Measurements from ENCODE around the gene RNF10.
"Not testable (repeated sequence)": the region's sequence is repeated elsewhere in the genome, so short reads cannot be mapped to it uniquely, and the experiment has no call there.

Gene RNF10

DNA sequence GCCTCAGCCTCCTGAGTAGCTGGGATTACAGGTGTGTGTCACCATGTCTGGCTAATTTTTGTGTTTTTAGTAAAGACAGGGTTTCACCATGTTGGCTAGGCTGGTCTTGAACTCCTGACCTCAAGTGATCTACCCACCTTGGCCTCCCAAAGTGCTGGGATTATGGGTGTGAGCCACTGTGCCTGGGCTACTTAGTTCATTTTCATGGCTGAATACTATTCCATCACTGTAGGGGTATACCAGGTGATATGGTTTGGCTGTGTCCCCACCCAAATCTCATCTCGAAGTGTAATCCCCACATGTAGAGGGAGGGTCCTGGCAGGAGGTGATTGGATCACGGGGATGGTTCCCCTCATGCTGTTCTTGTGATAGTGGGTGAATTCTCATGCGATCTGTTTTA, 83.0 kb downstream of the RNF10 start:
- not testable (repeated sequence) for DNase-seq (ENCODE audit: low spot score)

DNA sequence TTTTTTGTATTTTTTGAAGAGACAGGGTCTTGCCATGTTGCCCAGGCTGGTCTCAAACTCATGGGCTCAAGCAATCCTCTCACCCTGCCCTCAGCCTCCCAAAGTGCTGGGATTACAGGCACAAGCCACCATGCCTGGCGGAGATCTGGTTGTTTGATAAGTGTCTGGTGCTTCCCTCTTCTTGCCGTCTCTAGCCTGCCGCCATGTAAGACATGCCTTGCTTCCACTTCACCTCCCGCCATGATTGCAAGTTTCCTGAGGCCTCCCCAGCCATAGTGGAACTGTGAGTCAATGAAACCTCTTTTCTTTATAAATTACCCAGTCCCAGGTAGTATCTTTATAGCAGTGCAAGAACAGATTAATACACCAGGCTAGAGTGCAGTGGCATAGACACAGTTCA, 83.6 kb downstream of the RNF10 start:
- DNase-seq (ENCODE audit: low spot score) = not testable (repeated sequence)

DNA sequence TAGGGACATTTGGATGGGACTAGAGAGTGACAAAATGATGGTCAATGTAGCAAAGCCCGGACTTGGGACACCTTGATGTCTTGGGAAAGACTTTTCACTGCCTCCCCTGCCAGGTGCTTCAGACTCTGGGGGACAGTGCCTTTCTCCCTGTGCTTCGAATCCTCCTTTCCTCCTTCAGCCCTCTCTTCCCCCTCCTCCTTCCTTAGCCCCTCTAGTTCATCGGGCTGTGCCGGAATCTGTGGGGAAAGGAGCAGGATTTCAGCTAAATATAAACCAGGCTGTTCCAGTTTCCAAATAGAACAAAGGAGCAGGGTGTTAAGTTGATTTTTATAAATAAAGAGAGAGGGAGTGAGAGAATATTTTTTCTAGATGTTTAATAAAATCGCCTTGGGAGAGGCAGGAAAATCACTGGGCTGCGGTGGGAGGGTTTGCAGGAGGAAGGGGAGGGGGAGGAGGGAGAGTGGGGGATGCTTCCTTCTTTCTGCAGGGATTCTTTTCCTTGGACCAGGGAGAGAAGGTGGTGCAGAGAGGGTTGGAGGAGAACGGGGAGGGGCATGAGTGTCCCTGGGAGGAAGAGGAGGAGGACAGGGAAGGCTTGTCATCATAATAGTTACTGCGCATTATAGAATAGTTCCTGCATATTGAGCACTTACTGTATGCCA, 84.9 kb downstream of the RNF10 start:
- no peak for DNase-seq (ENCODE audit: low spot score)

DNA sequence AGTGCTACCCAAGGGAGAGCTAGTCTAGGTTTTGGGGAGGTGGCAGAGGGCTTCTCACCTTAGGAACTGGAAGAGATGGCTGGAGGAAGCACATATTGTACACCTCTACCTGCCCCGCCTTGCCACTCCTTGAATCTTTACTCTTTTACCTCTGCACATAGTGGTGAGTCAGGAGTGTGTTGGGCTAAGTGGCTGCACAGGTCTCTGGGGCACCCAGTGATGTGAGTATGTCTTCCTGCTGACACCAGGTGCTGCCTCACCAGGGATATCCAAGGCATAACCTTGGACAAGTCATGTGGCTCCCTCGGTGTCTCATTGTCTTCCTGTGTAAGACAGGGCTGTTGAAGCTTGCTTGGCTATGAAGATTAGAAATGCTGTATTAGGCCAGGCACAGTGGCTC, 86.5 kb downstream of the RNF10 start:
- no peak for DNase-seq (ENCODE audit: low spot score)

DNA sequence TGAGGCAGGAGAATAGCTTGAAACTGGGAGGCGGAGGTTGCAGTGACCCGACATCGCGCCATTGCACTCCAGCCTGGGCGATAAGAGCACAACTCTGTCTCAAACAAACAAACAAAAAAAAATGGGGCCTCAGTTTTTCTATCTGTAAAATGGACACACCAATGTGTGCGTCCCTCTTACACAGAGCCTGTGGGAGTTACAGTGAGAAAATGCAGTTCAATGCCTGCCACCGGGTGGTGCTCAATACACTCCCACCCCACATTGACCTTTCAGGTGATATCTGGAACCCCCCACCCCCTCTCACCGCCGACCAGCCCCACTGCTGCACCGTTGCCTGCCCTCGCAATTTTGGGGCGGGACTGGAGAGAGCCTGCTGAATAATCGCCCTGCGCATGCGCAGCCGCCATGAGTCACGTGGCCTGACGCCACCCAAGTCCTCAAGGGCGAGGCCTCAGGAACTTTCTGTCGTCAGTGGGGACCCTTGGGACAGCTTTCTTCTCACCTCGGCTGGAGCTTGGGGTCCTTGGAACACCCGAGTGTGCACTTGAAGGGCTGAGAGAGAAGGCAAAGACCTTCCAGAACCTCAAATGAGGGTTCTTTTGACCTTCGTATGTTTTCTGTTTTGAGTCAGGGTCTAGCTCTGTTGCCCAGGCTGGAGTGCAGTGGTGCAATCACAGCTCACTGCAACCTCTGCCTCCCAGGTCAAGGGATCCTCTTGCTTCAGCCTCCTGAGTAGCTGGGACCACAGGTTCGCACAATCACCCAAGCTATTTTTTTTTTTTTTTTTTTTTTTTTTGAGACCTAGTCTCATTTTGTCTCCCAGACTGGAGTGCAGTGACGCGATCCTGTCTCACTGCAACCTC, 91.6 kb downstream of the RNF10 start:
- no peak for DNase-seq (ENCODE audit: low spot score)

Data from cerebellar cortex (tissue), 1 donor.